Tibial artery (tissue), 4 donors: ENCODE data around the gene TTC31.

Experiments
- DNase-seq, 2 donors: peaks; one replicate each; pipeline ENCODE4 v3.0.0-alpha.2; 2019
- H3K27ac ChIP-seq, 2 donors: fragments of 200-600 bp; sonication (generic) in 1 of 2; 1 replicate in 1 of 2; 2 replicates in 1 of 2; pipeline ENCODE4 v1.5.1; 2018 to 2019; ENCODE audit warnings: mild to moderate bottlenecking in 1 of 2
- H3K27me3 ChIP-seq, 2 donors: fragments of 200-600 bp; sonication (generic) in 1 of 2; one replicate each; pipeline versions ENCODE4 v1.5.1 to v1.6.0; 2016 to 2019
- H3K36me3 ChIP-seq, 3 donors: fragments of 200-600 bp; sonication (generic) in 2 of 3; one replicate each; pipeline ENCODE4 v1.5.1; 2016 to 2019; ENCODE audit warnings: mild to moderate bottlenecking in 2 of 3
- H3K4me1 ChIP-seq, 4 donors: fragments of 200-600 bp; sonication (generic) in 2 of 4; 1 replicate in 3 of 4; 2 replicates in 1 of 4; pipeline ENCODE4 v1.5.1; 2016 to 2019
- H3K4me3 ChIP-seq, 2 donors: fragments of 200-600 bp; sonication (generic) in 1 of 2; 1 replicate in 1 of 2; 2 replicates in 1 of 2; pipeline ENCODE4 v1.5.1; 2018 to 2019; ENCODE audit warnings: mild to moderate bottlenecking in 2 of 2
- H3K9me3 ChIP-seq, 3 donors: fragments of 200-600 bp; sonication (generic) in 1 of 3; one replicate each; pipeline ENCODE4 v1.5.1; 2016 to 2019
- intact Hi-C: fragments of 100-400 bp; cut with DNase I; formaldehyde crosslinking; loops from one replicate; pipeline ENCODE4 v1.15.0; 2023; ENCODE audit warnings: low total_unique reads
- TF ChIP-seq, protein P1 (sequence below), 2 experiments: fragments of 200-600 bp in 1 of 2; fragments of 450-650 bp in 1 of 2; IDR thresholded peaks; one replicate each; pipeline ENCODE4 v1.5.1; 2017 to 2019; ENCODE audit warnings: antibody characterized with exemption in 2 of 2, mild to moderate bottlenecking in 1 of 2, moderate library complexity in 1 of 2

The TTC31 gene

GRCh38 chr2:74524955-74525716 lies 42.3 kb downstream of the TTC31 start:
- intact Hi-C loops: loop anchor here (5.0 kb wide), 2 partner anchors 43 to 62 kb away; partner anchors contain the start of genes CCDC142 and TTC31

GRCh38 chr2:74525717-74526648 lies 43.1 kb downstream of the TTC31 start, which contains the start of gene DQX1:
Gene DQX1 (minus strand): TSS chr2:74526231. CDS start chr2:74525729, 502 bp downstream.
- intact Hi-C loops: loop anchor here (5.0 kb wide), 2 partner anchors 44 to 61 kb away; partner anchors contain the start of genes CCDC142 and TTC31
- no peak within 1 kb of the TSS for H3K4me3 ChIP-seq
- DNase-seq: no peak
- H3K27ac ChIP-seq: no peak within 1 kb of the TSS
- no peaks in the 10 kb centered on the region for H3K9me3 ChIP-seq
- H3K4me1 ChIP-seq: peaks cover 0 to 21% (median 16%) of the 10 kb centered on the region in 4 donors
- TF ChIP-seq, protein P1, sequence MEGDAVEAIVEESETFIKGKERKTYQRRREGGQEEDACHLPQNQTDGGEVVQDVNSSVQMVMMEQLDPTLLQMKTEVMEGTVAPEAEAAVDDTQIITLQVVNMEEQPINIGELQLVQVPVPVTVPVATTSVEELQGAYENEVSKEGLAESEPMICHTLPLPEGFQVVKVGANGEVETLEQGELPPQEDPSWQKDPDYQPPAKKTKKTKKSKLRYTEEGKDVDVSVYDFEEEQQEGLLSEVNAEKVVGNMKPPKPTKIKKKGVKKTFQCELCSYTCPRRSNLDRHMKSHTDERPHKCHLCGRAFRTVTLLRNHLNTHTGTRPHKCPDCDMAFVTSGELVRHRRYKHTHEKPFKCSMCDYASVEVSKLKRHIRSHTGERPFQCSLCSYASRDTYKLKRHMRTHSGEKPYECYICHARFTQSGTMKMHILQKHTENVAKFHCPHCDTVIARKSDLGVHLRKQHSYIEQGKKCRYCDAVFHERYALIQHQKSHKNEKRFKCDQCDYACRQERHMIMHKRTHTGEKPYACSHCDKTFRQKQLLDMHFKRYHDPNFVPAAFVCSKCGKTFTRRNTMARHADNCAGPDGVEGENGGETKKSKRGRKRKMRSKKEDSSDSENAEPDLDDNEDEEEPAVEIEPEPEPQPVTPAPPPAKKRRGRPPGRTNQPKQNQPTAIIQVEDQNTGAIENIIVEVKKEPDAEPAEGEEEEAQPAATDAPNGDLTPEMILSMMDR (IDR thresholded peaks at IDR 0.05): no peak
- peaks cover 21 to 32% (median 21%) of the 10 kb centered on the region in 3 donors for H3K36me3 ChIP-seq
- H3K27me3 ChIP-seq: peaks cover 0 to 4% of the 10 kb centered on the region in 2 donors

More at GRCh38 chr2:74524955-74525716, 42.3 kb downstream of the TTC31 start:
- H3K27me3 ChIP-seq: peaks cover 0 to 11% of the 10 kb centered on the region in 2 donors
- H3K9me3 ChIP-seq: no peaks in the 10 kb centered on the region
- no peak overlapping the region for H3K4me3 ChIP-seq
- H3K4me1 ChIP-seq: peaks cover 0 to 14% (median 12%) of the 10 kb centered on the region in 4 donors
- H3K36me3 ChIP-seq: peaks cover 21 to 32% (median 21%) of the 10 kb centered on the region in 3 donors
- DNase-seq: no peak
- TF ChIP-seq, protein P1 (IDR thresholded peaks at IDR 0.05): no peak
- no peak overlapping the region for H3K27ac ChIP-seq

GRCh38 chr2:74526649-74527230 lies 43.9 kb downstream of the TTC31 start:
- H3K27ac ChIP-seq: no peak overlapping the region
- peaks cover 21 to 32% (median 21%) of the 10 kb centered on the region in 3 donors for H3K36me3 ChIP-seq
- H3K27me3 ChIP-seq: no peaks in the 10 kb centered on the region
- H3K4me3 ChIP-seq: no peak overlapping the region
- no peak for DNase-seq
- TF ChIP-seq, protein P1 (IDR thresholded peaks at IDR 0.05): no peak
- peaks cover 0 to 27% (median 24%) of the 10 kb centered on the region in 4 donors for H3K4me1 ChIP-seq
- intact Hi-C loops: loop anchor here (5.0 kb wide), 2 partner anchors 44 to 61 kb away; partner anchors contain the start of genes CCDC142 and TTC31
- no peaks in the 10 kb centered on the region for H3K9me3 ChIP-seq

DNA sequence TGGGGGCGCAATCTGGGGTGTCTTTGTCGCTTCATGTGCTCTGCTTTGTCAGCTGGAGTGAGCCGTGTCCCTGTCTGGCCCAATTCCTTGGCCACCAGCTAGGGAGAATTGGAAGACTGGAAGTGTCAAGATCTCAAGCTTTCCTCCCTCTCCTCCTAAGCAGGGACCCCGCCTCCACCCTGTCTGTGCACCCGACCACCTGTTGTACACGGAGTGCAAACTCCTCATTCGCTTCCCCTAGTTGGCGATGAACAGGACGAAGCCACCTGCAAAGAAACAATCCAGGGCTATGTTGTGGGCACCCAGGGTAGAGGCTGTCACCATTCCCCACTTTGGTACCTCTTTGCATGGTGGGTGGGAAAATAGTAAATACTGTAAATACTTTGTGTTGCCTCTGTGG lies 44.9 kb downstream of the TTC31 start:
- intact Hi-C loops: loop anchor here (5.0 kb wide), 2 partner anchors 45 to 60 kb away; partner anchors contain the start of genes CCDC142 and TTC31
- TF ChIP-seq, protein P1 (IDR thresholded peaks at IDR 0.05): no peak
- Histone ChIP-seq H3K4me3 (no peak overlapping the region), H3K4me1 (peaks cover 0 to 28% (median 25%) of the 10 kb centered on the region in 4 donors), H3K27ac (no peak overlapping the region), H3K36me3 (peaks cover 21 to 40% (median 25%) of the 10 kb centered on the region in 3 donors), H3K27me3 (no peaks in the 10 kb centered on the region), H3K9me3 (no peaks in the 10 kb centered on the region)
- no peak for DNase-seq
